ENCODE measurements around the gene THUMPD2.

The THUMPD2 gene

DNA sequence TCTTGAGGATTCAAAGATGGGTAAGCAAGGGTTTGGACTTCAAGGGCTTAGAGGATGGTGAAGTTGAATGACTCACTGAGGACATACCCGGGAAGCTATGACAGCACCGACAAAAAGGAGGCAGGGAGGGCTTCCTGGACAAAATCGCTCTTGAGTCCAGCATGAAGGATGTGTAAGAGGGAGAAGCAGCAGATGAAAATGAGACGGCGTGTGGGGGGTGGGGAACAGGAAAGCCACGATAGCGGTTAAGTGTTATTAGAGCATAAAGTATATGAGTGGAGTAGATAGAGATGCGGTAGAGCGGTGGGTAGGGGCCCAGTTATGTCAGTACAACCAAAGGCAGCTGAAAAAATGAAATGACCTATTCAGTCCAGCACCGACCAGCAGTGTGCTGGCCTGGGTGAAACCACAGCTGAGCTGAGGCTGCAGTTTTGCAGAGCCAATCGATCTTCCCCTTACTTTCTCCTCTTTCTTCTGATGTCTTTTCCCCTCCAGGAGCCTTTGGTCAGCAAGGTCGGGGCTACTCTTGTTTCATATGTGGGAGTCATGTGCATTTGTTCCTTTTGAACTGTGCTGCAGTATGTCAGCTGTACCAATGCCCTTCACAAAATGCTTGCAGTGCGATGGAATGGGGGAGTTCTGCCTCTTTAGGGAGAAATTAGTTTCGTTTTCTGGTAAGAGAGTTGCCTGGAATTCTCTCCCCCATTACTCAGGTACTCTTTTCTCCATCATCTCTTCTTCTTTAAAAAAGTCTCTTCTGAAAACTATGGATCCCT lies 2.0 kb upstream of the THUMPD2 start:
- in situ Hi-C loops (cut with MboI; ENCODE audit: low pct_unique_long_range_greater_than_20kb, low sequenced_read_pairs, unreplicated experiment): no loop called here
- TF ChIP-seq, protein P1, sequence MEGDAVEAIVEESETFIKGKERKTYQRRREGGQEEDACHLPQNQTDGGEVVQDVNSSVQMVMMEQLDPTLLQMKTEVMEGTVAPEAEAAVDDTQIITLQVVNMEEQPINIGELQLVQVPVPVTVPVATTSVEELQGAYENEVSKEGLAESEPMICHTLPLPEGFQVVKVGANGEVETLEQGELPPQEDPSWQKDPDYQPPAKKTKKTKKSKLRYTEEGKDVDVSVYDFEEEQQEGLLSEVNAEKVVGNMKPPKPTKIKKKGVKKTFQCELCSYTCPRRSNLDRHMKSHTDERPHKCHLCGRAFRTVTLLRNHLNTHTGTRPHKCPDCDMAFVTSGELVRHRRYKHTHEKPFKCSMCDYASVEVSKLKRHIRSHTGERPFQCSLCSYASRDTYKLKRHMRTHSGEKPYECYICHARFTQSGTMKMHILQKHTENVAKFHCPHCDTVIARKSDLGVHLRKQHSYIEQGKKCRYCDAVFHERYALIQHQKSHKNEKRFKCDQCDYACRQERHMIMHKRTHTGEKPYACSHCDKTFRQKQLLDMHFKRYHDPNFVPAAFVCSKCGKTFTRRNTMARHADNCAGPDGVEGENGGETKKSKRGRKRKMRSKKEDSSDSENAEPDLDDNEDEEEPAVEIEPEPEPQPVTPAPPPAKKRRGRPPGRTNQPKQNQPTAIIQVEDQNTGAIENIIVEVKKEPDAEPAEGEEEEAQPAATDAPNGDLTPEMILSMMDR (IDR thresholded peaks at IDR 0.05; ENCODE audit: extremely low read depth, insufficient read depth, missing control alignments): no peak
- no peak for DNase-seq (ENCODE audit: low spot score)

DNA sequence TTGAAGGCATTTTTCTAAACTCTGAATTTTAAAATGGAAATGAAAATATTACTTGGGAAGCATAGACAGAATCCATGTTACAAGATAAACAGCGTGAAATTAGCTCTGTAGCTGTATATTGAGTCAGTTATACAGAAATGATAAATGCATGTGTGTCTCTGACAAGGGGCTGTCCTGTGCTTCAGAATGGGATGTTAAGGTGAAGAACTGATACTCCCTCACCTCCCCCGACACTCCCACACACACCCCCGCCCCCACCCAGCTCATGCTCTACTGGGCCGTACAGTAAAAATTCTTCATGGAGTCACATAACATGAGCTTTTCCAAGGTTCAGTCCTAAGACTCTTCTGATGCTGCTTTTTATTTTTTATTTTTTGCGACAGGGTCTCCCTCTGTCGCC lies 869 bp upstream of the THUMPD2 start:
- TF ChIP-seq, protein P1 (IDR thresholded peaks at IDR 0.05; ENCODE audit: extremely low read depth, insufficient read depth, missing control alignments): no peak
- DNase-seq (ENCODE audit: low spot score): no peak
- in situ Hi-C loops (cut with MboI; ENCODE audit: low pct_unique_long_range_greater_than_20kb, low sequenced_read_pairs, unreplicated experiment): no loop called here

DNA sequence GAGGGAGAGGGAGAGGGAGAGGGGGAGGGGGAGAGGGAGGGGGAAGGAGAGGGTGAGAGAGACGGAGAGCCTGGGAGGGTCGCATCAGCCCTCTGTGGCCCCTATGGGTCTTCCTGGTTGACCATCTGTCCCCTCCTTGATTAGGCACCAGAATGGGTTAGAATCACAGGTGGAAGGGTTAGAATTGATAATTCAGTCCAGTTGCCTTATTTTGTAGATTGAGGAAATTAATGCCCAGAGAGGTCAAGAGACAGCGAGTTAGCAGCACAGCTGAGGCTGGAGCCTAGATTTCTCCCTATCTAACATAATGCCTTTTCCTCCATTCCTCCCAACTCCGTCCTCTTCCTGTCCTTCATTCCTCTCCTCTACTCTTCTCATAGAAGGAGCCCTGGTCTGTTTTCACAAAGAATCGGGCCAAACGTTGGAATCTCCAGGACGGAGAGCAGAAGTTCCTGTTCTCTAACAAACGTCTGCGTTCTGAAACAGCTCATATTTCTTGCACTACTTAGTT lies 338 bp upstream of the THUMPD2 start:
- TF ChIP-seq, protein P1 (IDR thresholded peaks at IDR 0.05; ENCODE audit: extremely low read depth, insufficient read depth, missing control alignments): no peak
- DNase-seq (ENCODE audit: low spot score): no peak
- in situ Hi-C loops (cut with MboI; ENCODE audit: low pct_unique_long_range_greater_than_20kb, low sequenced_read_pairs, unreplicated experiment): no loop called here

DNA sequence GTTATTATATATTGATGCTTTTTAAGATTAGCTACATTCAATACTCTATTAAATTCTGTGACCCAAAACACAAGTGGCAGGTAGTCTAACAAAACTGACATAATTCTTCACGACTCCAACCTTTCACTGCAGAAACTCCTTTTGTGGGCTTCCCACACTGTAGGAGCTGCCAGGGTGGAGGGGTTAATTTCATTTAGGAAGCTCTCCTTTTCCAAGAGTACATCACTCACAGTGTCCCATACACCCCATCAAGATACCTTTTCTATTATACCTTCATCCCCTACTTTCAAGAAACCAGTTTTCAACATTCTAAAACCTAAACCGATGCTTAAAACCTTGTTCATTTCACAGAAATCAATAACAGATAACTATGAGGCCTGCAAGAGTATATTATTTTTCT lies 825 bp downstream of the THUMPD2 start:
- in situ Hi-C loops (cut with MboI; ENCODE audit: low pct_unique_long_range_greater_than_20kb, low sequenced_read_pairs, unreplicated experiment): no loop called here
- DNase-seq (ENCODE audit: low spot score): no peak
- TF ChIP-seq, protein P1 (IDR thresholded peaks at IDR 0.05; ENCODE audit: extremely low read depth, insufficient read depth, missing control alignments): no peak

DNA sequence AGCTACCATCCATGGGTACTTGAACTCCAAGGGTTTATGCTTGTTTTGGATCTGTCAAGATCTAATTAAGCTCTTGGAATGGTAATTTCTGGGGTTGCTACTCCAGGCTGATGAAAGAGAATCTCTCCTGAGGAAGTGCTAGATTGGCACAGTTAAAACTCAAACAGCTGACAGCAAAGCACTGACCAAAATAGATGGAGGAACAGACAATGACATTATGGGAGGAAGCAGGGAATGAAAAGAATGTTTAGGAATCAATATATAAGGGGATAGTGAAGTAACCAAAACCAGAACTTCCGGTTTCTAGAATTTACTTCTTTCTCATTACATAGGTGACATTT lies 6.3 kb downstream of the THUMPD2 start:
- in situ Hi-C loops (cut with MboI; ENCODE audit: low pct_unique_long_range_greater_than_20kb, low sequenced_read_pairs, unreplicated experiment): no loop called here
- TF ChIP-seq, protein P1 (IDR thresholded peaks at IDR 0.05; ENCODE audit: extremely low read depth, insufficient read depth, missing control alignments): no peak
- DNase-seq (ENCODE audit: low spot score): no peak

DNA sequence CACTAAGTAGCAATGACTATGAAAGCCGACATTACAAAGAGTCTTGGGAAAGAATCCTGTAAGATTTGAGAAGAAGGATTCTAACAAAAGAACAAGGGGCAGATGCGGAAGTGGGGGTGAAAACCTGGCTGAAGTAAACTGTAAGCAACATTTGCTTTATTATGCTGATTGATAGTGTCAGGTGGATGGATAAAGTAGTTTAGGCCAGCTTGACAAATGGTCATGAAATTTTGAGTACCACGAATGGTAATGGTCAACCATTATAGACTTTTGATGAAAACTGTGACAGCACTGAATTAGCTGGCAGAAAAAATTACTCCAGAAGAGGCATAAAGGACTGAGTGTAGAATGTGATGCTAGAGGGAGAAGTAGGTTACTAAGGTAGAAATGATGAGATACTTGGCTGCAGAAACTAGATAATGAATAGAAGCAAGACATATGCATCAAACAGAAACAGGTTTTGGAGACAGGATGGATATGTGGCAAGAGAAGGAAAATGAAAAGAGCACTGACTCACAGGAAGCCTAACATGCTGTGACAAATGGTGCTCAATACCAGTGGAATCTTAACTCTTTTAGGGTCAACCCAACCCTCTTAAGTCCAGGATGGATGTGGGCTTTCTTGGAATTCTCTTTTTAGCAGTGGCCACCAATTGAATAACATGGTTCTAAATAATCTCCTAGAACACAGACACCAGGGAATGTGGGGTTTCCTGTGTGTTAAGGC lies 6.8 kb downstream of the THUMPD2 start:
- TF ChIP-seq, protein P1 (IDR thresholded peaks at IDR 0.05; ENCODE audit: extremely low read depth, insufficient read depth, missing control alignments): no peak
- in situ Hi-C loops (cut with MboI; ENCODE audit: low pct_unique_long_range_greater_than_20kb, low sequenced_read_pairs, unreplicated experiment): no loop called here
- no peak for DNase-seq (ENCODE audit: low spot score)

All from GM13977 (cell line).